Endothelial cell (in vitro differentiated cells): ENCODE results near the gene ZER1. TPM values are rescaled to one million over a fixed set of nuclear protein-coding genes. Genes with fewer than 3 reads are reported as not detected.
A peak's percentile ranks its signal among the peaks of the same experiment; 100 is the strongest.

Experiments used
- DNase-seq: peaks from one replicate; pipeline ENCODE4 v3.0.0; 2021; ENCODE audit warnings: low spot score
- H3K27ac Mint-ChIP-seq: one replicate; pipeline ENCODE4 v1.8.0; 2021; ENCODE audit warnings: mixed read lengths, inconsistent platforms; ENCODE audit not compliant: unreplicated experiment
- H3K27me3 Mint-ChIP-seq: one replicate; pipeline ENCODE4 v1.8.0; 2021; ENCODE audit warnings: mild to moderate bottlenecking, moderate library complexity, mixed read lengths, inconsistent platforms; ENCODE audit not compliant: unreplicated experiment
- H3K36me3 Mint-ChIP-seq: one replicate; pipeline ENCODE4 v1.8.0; 2021; ENCODE audit warnings: mild to moderate bottlenecking, low read depth, mixed read lengths, inconsistent platforms; ENCODE audit not compliant: unreplicated experiment
- H3K4me1 Mint-ChIP-seq: one replicate; pipeline ENCODE4 v1.8.0; 2021; ENCODE audit warnings: mild to moderate bottlenecking, mixed read lengths, inconsistent platforms; ENCODE audit not compliant: unreplicated experiment
- H3K4me3 Mint-ChIP-seq: one replicate; pipeline ENCODE4 v1.8.0; 2021; ENCODE audit warnings: mild to moderate bottlenecking, mixed read lengths, inconsistent platforms; ENCODE audit not compliant: unreplicated experiment
- H3K9me3 Mint-ChIP-seq: one replicate; pipeline ENCODE4 v1.8.0; 2021; ENCODE audit warnings: mixed read lengths, inconsistent platforms; ENCODE audit not compliant: unreplicated experiment
- total RNA-seq: library from RNA; stranded (reverse); fragmentation: NEBNext Ultra II Directional; extraction: Animal tissue kit (Norgen Biotek cat#: 25700); gene quantifications from one replicate; pipeline ENCODE4 v1.2.1, GENCODE V29; 2021; ENCODE audit not compliant: unreplicated experiment
- TF ChIP-seq, protein P1 (sequence below): fragments of 200-600 bp; sonication (generic); IDR thresholded peaks from one replicate; pipeline ENCODE4 v1.5.0; 2021; ENCODE audit warnings: antibody characterized with exemption; ENCODE audit not compliant: unreplicated experiment

Gene ZER1
- total RNA-seq, 1 donor from 2014 or later = 29.2 TPM

DNA sequence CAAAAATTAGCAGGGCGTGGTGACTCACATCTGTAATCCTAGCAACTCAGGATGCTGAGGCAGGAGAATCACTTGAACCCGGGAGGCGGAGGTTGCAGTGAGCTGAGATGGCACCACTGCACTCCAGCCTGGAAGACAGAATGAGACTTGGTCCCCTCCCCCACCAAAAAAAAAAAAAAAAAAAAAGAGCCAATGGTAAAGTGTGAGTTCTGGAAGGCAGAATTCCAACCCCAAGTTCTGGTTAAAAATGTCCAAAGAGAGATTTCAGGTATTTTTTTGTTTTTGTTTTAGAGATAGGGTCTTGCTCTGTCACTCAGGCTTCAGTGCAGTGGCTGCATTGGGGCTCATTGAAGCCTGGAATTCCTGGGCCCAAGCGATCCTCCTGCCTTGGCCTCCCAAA, 84.3 kb downstream of the ZER1 start:
- H3K4me1 Mint-ChIP-seq = peaks cover 46% of the 10 kb centered on the region
- TF ChIP-seq, protein P1, sequence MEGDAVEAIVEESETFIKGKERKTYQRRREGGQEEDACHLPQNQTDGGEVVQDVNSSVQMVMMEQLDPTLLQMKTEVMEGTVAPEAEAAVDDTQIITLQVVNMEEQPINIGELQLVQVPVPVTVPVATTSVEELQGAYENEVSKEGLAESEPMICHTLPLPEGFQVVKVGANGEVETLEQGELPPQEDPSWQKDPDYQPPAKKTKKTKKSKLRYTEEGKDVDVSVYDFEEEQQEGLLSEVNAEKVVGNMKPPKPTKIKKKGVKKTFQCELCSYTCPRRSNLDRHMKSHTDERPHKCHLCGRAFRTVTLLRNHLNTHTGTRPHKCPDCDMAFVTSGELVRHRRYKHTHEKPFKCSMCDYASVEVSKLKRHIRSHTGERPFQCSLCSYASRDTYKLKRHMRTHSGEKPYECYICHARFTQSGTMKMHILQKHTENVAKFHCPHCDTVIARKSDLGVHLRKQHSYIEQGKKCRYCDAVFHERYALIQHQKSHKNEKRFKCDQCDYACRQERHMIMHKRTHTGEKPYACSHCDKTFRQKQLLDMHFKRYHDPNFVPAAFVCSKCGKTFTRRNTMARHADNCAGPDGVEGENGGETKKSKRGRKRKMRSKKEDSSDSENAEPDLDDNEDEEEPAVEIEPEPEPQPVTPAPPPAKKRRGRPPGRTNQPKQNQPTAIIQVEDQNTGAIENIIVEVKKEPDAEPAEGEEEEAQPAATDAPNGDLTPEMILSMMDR = no peak
- H3K36me3 Mint-ChIP-seq = peaks cover 18% of the 10 kb centered on the region
- H3K4me3 Mint-ChIP-seq = peak overlapping the region; percentile 94
- no peaks in the 10 kb centered on the region for H3K9me3 Mint-ChIP-seq
- no peak for DNase-seq
- H3K27ac Mint-ChIP-seq = no peak overlapping the region
- peaks cover 11% of the 10 kb centered on the region for H3K27me3 Mint-ChIP-seq

DNA sequence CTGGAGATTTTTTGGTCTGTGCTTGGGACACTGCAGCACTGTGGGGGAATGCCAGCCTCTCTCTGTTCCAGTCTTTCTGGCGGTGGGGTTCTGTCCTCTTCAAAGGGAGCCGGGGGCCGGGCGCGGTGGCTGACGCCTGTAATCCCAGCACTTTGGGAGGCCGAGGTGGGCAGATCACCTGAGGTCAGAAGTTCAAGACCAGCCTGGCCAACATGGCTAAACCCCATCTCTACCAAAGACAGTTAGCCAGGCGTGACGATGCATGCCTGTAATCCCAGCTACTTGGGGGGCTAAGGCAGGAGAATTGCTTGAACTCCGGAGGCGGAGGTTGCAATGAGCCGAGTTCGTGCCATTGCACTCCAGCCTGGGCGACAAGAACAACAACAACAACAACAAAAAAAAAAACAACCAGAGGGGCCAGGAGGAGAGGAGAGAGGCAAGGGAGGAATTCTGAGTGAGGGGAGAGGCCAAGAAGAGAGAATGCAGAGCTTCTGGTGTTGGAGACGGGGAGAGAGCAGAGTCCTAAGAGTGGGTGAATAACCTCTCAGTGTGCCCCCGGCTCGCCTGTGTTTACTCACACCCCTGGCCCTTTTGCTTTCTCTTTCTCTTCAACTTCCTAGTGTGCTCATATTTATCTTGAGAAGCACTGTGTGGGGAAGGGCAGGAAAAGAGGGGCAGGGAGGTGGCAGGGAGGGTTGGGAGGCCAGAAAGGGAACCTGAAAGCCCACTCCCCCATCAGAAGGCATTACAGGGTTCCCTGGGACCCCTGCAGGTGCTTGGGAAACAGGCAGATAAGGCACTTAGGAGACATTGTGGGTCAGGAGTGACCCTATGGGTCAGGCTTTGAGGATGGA, 85.9 kb downstream of the ZER1 start:
- TF ChIP-seq, protein P1 = no peak
- H3K4me1 Mint-ChIP-seq = peaks cover 37% of the 10 kb centered on the region
- no peak overlapping the region for H3K4me3 Mint-ChIP-seq
- H3K27me3 Mint-ChIP-seq = peaks cover 11% of the 10 kb centered on the region
- H3K36me3 Mint-ChIP-seq = peaks cover 8% of the 10 kb centered on the region
- H3K27ac Mint-ChIP-seq = peak overlapping the region; percentile 68
- no peaks in the 10 kb centered on the region for H3K9me3 Mint-ChIP-seq
- DNase-seq = no peak

DNA sequence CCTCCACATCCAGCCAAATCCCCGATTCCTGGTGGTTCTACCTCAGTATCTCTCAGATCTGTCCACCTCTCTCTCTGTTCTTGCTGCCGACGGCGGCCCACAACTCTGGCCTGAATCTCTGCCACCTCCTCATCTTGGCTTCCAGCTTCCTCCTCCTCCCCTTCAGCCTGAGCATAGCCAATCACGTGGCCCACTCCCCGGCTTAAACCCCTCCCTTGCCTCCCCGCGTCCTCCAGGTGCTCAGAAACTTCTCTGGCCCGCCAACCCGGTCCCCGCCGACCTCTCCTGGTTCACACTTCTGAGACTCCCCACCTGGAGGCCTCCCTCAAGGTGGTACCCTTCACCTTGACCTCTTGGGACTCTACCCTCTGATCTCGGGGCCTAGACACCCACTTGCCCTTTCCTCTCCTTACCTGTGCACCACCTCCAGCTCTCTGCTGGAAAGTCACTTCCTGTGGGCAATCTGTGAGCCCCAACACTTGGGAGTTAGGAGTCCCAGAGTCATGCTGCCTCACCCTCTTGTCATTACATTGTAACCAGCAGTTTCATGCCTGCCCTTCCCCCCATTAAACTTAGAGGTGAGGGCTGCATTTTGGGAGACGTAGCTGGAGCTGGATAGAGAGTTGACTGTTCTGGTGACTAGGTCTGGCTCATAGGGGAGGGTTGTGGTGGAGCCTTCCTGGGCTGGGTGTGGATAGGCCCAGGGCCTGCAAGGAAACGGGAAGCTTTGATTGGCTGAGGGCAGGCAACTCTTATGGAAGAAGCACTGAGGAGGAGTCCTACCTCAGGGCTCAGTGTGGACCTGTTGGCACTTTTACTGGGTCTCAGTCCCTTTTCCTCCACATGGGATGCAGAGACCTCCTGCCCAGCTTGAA, 87.2 kb downstream of the ZER1 start:
- peaks cover 7% of the 10 kb centered on the region for H3K27me3 Mint-ChIP-seq
- H3K4me1 Mint-ChIP-seq = peaks cover 32% of the 10 kb centered on the region
- no peaks in the 10 kb centered on the region for H3K9me3 Mint-ChIP-seq
- H3K27ac Mint-ChIP-seq = peak overlapping the region; percentile 76
- peaks cover 3% of the 10 kb centered on the region for H3K36me3 Mint-ChIP-seq
- TF ChIP-seq, protein P1 = no peak
- peak overlapping the region; percentile 94 for H3K4me3 Mint-ChIP-seq
- DNase-seq = peak; percentile 54

DNA sequence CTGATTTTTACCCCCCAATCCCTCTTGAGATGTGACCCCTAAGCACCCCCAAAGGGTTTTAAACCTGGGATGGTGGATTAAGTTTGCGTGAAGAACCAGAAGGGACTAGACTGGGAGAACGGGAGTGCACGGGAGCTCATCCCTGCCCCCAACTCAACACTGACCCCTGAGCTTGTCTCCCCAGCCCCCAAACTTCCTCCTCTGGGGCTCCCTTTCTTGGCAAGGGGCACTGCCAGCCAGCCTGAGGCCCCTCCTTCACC, 87.7 kb downstream of the ZER1 start:
- H3K27ac Mint-ChIP-seq = peak overlapping the region; percentile 57
- peak overlapping the region; percentile 94 for H3K4me3 Mint-ChIP-seq
- TF ChIP-seq, protein P1 = no peak
- H3K27me3 Mint-ChIP-seq = peaks cover 7% of the 10 kb centered on the region
- DNase-seq = no peak
- H3K4me1 Mint-ChIP-seq = peaks cover 32% of the 10 kb centered on the region
- peaks cover 3% of the 10 kb centered on the region for H3K36me3 Mint-ChIP-seq
- no peaks in the 10 kb centered on the region for H3K9me3 Mint-ChIP-seq
